NCI-H748 (cell line): Measurements from ENCODE around the gene METTL25.

Experiments
- DNase-seq: peaks from one replicate; lab custom pipeline; 2025; ENCODE audit not compliant: unreplicated experiment; lab: John Stamatoyannopoulos, UW

METTL25 gene

GRCh38 chr12:82468563-82468962 is 110.2 kb downstream of the METTL25 start:
- no peak for DNase-seq

- DNase-seq: no peak
These were observed 112.7 kb downstream of the METTL25 start for GRCh38 chr12:82470906-82471512.

GRCh38 chr12:82473111-82473754 is 114.9 kb downstream of the METTL25 start:
- DNase-seq: no peak

GRCh38 chr12:82474181-82474797 is 116.0 kb downstream of the METTL25 start:
- DNase-seq: no peak

GRCh38 chr12:82474798-82475184 is 116.5 kb downstream of the METTL25 start:
- DNase-seq: no peak

GRCh38 chr12:82475211-82475610 is 116.9 kb downstream of the METTL25 start:
- DNase-seq: no peak

- no peak for DNase-seq
These were observed 118.2 kb downstream of the METTL25 start for GRCh38 chr12:82476511-82476910.

- DNase-seq: peak; percentile 23
These were observed 121.2 kb downstream of the METTL25 start for GRCh38 chr12:82479511-82479910.

GRCh38 chr12:82480606-82481005 is 122.3 kb downstream of the METTL25 start:
- no peak for DNase-seq

- no peak for DNase-seq
These were observed 123.6 kb downstream of the METTL25 start for GRCh38 chr12:82481954-82482353.

GRCh38 chr12:82486524-82487235 is 128.4 kb downstream of the METTL25 start:
- no peak for DNase-seq

GRCh38 chr12:82504409-82504808 is 146.1 kb downstream of the METTL25 start:
- DNase-seq: no peak

- DNase-seq: no peak
These were observed 146.8 kb downstream of the METTL25 start for GRCh38 chr12:82505150-82505549.

- no peak for DNase-seq
These were observed 149.4 kb downstream of the METTL25 start for GRCh38 chr12:82507686-82508085.

GRCh38 chr12:82510386-82510785 is 152.1 kb downstream of the METTL25 start:
- no peak for DNase-seq

- no peak for DNase-seq
These were observed 156.6 kb downstream of the METTL25 start for GRCh38 chr12:82514880-82515279.

- no peak for DNase-seq
These were observed 157.3 kb downstream of the METTL25 start for GRCh38 chr12:82515652-82516051.

GRCh38 chr12:82517027-82517426 is 158.7 kb downstream of the METTL25 start:
- peak; percentile 32 for DNase-seq

- DNase-seq: no peak
These were observed 159.5 kb downstream of the METTL25 start for GRCh38 chr12:82517808-82518207.

- no peak for DNase-seq
These were observed 161.2 kb downstream of the METTL25 start for GRCh38 chr12:82519510-82519909.

GRCh38 chr12:82522285-82522684 is 164.0 kb downstream of the METTL25 start:
- no peak for DNase-seq

- no peak for DNase-seq
These were observed 164.4 kb downstream of the METTL25 start for GRCh38 chr12:82522762-82523161.
